Thyroid gland (tissue), 4 donors: ENCODE results near the gene ORM1.

ENCODE experiments used
- CTCF ChIP-seq, 6 experiments: fragments of 200-600 bp in 3 of 6; fragments of 450-650 bp in 3 of 6; sonication (generic) in 3 of 6; IDR thresholded peaks; one replicate each; pipeline ENCODE4 v1.5.1; 2016 to 2019; ENCODE audit warnings: antibody characterized with exemption in 6 of 6, mild to moderate bottlenecking in 2 of 6, inconsistent platforms in 1 of 6, moderate library complexity in 1 of 6
- POLR2A ChIP-seq, 2 donors: fragments of 450-650 bp; IDR thresholded peaks; one replicate each; pipeline ENCODE4 v1.6.1; 2017; ENCODE audit warnings: antibody characterized with exemption in 2 of 2, mild to moderate bottlenecking in 2 of 2, moderate library complexity in 1 of 2

DNA sequence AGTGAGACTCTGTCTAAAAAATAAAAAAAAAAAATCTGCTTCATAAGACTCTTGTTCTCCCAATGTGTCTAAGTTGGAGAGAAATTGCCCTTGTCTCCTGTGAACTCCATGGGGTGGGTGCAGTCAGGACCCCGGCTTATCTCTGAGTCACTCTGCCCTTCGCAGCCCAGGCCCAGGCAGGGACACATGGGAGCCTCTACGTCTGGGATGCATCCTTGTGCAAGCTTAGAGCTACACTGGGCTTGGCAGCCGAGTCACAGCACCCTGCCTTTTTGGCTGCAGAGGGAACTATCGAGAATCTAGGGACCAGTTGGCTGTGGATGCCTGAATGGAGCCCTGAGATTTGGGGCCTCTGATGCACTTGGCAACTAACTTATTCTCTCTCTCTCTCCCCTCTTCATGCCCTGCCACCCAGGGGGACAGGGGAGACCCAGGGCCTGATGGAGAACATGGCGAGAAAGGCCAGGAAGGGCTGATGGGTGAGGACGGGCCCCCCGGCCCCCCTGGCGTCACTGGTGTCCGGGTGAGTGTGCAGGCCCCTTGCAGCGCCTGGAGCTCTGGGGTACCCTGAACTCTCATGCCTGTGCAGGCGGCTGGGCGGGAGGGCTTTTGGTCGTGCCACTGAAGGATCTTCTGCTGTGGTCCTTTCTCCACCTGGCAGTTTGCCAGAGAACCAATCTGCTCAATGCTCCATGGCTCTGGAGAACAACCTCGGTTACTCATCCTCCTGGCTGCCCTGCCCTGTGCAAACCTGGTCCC, 47.5 kb upstream of the ORM1 start:
- TF ChIP-seq CTCF (IDR thresholded peaks at IDR 0.05) (no peak), POLR2A (IDR thresholded peaks at IDR 0.05) (no peak)
